GM12873 (cell line): ENCODE data around the gene GTPBP1.

ENCODE experiments used
- TF ChIP-seq, protein P1 (sequence below): IDR thresholded peaks from 2 replicates; pipeline ENCODE4 v1.5.1; 2012; ENCODE audit warnings: low read depth, mild to moderate bottlenecking, moderate library complexity, low read length, control low read depth; ENCODE audit not compliant: insufficient read depth; ENCODE audit errors: missing control alignments

Gene GTPBP1

DNA sequence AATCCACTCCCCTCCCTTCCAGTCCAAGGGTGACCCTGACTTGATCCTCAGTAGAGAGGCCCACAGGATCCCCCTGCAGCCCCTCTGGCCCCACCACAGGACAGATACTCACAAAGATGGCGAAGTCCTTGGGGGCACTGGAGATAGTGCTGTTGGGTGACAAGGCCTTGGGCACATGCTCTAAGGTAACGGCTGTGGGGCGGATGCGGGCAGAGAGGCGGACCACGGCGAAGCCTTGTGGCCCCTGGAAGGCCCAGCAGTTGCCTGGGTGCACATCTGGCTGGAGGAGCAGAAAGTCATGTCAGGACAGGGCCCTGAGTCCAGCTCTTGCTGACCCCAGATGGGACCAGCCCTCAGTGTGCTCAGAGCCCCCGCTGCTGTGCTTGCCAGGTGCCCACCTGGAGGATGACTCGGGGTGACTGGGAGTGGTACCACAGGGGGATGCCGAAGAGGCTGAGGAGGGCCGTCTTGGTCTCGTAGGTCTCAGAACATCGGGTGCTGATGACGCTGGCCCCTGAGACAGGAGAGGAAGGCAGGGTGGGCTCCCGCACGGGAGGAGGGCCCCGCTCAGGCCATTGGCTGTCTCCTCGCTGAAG is 32.8 kb downstream of the GTPBP1 start:
- TF ChIP-seq, protein P1, sequence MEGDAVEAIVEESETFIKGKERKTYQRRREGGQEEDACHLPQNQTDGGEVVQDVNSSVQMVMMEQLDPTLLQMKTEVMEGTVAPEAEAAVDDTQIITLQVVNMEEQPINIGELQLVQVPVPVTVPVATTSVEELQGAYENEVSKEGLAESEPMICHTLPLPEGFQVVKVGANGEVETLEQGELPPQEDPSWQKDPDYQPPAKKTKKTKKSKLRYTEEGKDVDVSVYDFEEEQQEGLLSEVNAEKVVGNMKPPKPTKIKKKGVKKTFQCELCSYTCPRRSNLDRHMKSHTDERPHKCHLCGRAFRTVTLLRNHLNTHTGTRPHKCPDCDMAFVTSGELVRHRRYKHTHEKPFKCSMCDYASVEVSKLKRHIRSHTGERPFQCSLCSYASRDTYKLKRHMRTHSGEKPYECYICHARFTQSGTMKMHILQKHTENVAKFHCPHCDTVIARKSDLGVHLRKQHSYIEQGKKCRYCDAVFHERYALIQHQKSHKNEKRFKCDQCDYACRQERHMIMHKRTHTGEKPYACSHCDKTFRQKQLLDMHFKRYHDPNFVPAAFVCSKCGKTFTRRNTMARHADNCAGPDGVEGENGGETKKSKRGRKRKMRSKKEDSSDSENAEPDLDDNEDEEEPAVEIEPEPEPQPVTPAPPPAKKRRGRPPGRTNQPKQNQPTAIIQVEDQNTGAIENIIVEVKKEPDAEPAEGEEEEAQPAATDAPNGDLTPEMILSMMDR = no peak

DNA sequence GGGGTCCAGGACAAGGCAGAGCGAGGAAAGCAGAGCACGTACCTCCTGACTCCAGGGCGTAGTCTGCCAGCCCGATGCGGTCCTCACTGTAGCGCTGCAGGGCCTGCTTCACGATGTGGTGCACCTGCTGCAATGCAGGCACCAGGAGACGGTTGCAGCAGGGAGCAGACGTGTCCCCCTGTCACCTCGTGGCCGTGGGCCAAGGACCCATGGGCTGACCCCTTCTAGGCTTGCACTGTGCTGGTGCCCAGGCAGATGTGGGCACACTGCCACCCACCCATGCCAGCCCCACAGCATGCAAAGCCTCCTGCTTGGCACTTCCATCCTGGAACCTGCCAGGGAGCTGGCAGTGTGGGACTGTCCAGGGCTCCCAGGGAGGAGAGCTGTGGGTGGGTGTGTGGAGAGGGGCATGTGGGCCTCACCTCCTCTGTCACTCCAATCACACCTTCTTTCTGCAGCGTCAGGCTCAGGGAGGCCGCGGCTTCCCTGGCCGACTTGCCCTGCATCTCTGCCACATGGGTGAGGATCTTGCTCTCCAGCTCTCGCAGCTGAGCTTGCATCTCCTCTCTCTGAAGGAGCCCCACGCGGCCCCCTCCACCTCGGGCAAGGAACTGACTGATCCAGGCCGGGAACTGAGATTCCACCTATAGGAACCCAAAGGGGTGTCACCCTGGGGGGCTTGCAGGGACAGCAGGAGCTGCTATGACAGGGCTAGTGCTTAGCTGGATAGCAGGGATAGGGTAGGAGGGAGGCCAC is 33.7 kb downstream of the GTPBP1 start:
- TF ChIP-seq, protein P1 = no peak

DNA sequence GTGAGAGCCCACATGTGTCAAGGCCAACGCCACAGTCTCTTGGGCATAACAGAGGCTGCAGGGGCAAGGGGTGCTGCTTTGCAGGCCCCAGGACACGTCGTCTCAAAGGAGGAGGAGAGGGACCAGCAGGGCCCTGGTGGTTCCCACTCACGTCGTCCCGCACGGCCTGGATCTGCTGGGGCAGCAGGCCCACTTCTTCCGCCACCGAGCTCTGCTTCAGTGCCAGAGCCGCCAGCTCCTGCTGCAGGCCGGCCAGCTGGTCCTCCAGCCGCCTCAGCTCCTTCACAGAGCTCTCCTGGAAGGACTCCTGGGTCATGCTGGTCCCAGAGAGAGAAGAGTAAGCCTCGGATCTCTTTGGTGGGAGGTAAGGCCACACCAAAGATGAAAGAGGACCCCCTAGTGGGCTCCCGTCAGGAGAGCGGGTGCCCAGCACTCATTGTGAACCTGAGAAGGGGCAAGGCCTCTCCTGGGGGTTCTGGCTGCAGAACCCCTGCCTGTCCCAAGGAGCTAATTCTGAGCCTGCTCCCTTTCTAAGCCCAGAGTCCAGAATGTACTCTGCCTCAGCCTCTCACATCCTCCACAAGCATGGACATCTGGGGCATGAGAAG is 34.5 kb downstream of the GTPBP1 start:
- TF ChIP-seq, protein P1 = no peak

DNA sequence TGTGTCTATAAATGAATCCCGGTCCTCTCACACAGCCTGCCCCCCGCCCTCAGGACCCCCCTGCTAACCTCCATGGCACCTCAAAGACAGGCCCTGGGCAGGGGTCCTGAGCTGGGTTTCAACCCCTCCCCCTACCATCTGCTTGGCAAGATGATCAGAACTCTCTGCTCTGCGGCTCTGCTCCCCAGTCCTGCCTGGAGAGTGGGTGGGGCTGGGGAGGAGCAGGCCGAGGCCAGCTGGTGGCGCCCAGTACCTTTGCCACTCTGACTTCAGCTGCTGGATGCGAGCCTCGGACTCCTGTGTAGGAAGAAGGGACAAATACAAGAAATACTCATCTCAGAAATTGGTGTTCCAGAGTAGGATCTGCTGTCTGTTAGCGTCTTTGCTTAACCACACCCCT is 35.0 kb downstream of the GTPBP1 start:
- TF ChIP-seq, protein P1 = no peak

DNA sequence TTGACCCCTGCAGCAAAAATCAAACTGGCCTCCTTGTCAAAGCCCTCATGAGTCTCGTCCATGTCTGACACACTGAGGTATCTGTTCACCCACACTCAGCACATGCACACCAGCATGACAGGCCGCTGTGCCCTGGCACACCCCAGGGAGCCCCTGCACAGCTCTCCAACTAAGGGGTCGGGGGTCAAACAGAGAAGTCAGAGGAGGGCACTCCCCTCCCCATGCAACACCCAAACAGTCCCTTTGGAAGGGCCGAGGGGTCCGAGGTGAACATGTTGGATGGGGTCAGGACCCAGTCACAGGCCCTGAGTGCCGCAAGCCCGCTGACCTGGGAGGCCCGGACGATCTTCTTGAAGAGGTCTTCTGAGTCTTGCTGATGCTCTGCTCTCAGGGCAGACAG is 35.4 kb downstream of the GTPBP1 start:
- TF ChIP-seq, protein P1 = no peak

DNA sequence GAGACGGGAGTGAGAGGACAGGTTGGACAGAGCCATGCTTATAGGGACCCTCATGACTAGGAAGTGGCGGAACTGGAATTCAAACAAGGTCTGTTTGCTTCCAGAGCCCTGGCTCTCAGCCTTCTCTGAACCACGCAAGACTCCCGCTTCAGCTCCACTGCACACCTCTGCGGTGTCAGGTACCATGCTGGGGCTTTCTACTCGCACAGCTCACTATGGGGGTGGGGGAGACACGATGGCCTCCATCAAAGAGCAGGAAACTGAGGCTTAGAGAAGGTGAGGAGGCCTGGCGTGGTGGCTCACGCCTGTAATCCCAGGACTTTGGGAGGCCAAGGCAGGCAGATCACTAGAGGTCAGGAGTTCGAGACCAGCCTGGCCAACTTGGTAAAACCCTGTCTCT is 35.8 kb downstream of the GTPBP1 start:
- TF ChIP-seq, protein P1 = no peak

DNA sequence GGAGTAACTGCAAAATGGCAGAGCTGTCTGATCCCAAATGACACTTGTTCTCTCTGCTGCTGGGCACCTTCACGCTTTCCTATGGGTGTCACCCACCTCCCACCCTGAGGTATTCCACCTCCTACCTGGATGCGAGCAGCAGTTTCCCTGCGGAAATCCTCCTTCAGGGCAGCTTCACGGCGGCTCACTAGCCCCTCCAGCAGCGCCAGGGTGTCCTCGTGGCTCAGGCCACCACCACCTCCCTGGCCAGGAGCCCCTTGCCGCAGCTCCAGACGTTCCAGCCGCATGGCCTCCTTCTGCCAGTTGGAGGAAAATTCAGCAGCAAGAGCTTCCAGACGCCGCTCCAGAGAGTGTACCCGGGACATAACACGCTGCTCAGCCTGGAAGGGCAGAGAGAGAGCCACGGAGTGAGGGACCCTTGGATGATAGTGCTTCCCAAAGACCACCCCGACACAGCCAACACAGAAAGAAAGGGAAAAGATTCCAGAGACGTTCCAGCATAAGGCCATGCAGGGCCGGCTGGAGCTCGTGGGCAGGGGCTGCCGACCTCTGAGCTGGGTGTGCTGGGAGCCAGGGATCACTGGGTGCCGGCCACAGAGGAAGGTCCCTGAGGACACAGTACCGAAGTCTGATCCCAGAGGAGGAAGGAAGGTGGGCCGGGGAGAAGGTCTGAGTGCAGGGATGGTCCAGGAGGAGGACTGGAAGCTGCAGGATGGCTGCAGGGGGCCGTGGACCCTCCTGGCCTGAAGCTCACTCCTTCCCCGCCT is 36.6 kb downstream of the GTPBP1 start:
- TF ChIP-seq, protein P1 = no peak
